HG03565 (cell line): ENCODE data around the gene RIMS4.
"Not testable (repeated sequence)": the region's sequence is repeated elsewhere in the genome, so short reads cannot be mapped to it uniquely, and the experiment has no call there.

Source experiments
- ATAC-seq: cut with Tn5 transposase; IDR thresholded peaks from one replicate; pipeline ENCODE4 v1.9.1; 2021; ENCODE audit warnings: mild to moderate bottlenecking, moderate library complexity; ENCODE audit not compliant: unreplicated experiment

RIMS4 gene

GRCh38 chr20:44830995-44831394 is 20.6 kb upstream of the RIMS4 start:
- no peak for ATAC-seq

- no peak for ATAC-seq
Measured at GRCh38 chr20:44830523-44830922, 20.2 kb upstream of the RIMS4 start.

GRCh38 chr20:44829688-44830087 is 19.3 kb upstream of the RIMS4 start:
- ATAC-seq: no peak

- ATAC-seq: no peak
Measured at GRCh38 chr20:44828640-44829039, 18.3 kb upstream of the RIMS4 start.

GRCh38 chr20:44827401-44827800 is 17.1 kb upstream of the RIMS4 start:
- no peak for ATAC-seq

GRCh38 chr20:44821576-44821975 is 11.2 kb upstream of the RIMS4 start:
- ATAC-seq: not testable (repeated sequence)

GRCh38 chr20:44819936-44820335 is 9.6 kb upstream of the RIMS4 start:
- ATAC-seq: no peak

GRCh38 chr20:44817143-44817910 is 7.0 kb upstream of the RIMS4 start:
- no peak for ATAC-seq

GRCh38 chr20:44814937-44815336 is 4.6 kb upstream of the RIMS4 start:
- no peak for ATAC-seq

- no peak for ATAC-seq
Measured at GRCh38 chr20:44811150-44811685, 872 bp upstream of the RIMS4 start.

- no peak for ATAC-seq
Measured at GRCh38 chr20:44810061-44810390, 320 bp downstream of the RIMS4 start.

- no peak for ATAC-seq
Measured at GRCh38 chr20:44809380-44810060, 826 bp downstream of the RIMS4 start.

GRCh38 chr20:44807684-44808056 is 2.7 kb downstream of the RIMS4 start:
- ATAC-seq: no peak

GRCh38 chr20:44807051-44807683 is 3.2 kb downstream of the RIMS4 start:
- ATAC-seq: no peak

- ATAC-seq: no peak
Measured at GRCh38 chr20:44805979-44806620, 4.2 kb downstream of the RIMS4 start.

- no peak for ATAC-seq
Measured at GRCh38 chr20:44805335-44805978, 4.9 kb downstream of the RIMS4 start.

- no peak for ATAC-seq
Measured at GRCh38 chr20:44803383-44803941, 6.9 kb downstream of the RIMS4 start.

- no peak for ATAC-seq
Measured at GRCh38 chr20:44802702-44803101, 7.6 kb downstream of the RIMS4 start.

GRCh38 chr20:44800391-44801046 is 9.8 kb downstream of the RIMS4 start:
- no peak for ATAC-seq

GRCh38 chr20:44799691-44800090 is 10.7 kb downstream of the RIMS4 start:
- no peak for ATAC-seq
